ENCODE results near the gene FHOD3.
"Not testable (repeated sequence)": the region's sequence is repeated elsewhere in the genome, so short reads cannot be mapped to it uniquely, and the experiment has no call there.

Gene FHOD3

GRCh38 chr18:36529747-36530146 is 232.2 kb downstream of the FHOD3 start:
- DNase-seq = no peak

DNA sequence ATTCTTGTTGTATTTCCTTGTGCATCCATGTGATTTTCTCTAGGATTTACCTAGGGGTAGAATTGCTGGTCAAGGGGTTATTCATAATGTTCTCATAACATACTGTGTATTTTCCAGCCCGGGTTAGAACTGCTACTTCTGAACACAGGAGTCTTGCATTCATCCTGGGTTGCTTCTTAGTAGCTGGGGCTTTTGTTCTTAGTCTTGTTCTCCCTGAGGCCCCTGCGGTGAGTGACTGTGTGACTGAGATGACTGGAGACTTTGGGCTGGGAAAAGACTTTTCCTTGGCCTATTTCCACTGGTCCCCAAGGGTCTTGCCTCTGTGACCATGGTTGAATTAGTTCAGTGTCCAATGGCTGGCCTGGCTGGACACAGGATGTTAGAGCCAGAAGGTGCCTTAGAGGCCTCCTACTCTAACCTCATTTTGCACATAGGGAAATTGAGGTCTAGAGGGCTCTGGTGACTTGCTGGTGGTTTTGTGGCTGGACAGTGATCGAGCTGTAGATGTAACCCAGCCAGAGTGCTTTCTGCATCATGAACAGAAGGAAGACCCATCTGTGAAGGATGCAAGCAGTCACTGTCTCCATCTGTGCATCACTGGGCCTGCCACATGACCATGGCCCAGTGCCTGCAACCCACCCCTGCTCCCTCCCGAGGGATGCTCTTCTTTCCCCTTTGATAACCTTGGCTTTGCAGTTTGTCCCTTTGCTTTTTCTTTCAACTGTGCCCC is 233.3 kb downstream of the FHOD3 start:
- DNase-seq = no peak

DNA sequence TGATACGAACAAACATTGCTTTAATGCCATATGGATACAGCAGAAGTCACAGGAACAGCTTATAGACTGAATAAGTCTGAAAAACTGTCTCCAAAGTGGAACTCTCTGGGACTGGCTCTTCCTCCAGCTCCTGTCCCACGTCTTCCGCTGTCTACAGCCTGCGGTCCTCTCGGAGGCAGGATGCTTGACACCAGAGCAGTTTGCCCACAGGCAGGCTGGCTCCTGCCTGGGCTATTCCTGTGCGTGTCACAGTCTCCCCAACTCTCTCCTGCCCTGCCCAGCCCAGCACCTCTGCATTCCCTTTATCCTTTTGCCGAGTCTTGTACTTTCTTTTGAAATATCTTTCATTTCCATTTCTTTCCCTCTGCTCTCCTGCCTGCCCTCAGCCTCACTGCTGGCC is 234.1 kb downstream of the FHOD3 start:
- no peak for DNase-seq

GRCh38 chr18:36532394-36532793 is 234.9 kb downstream of the FHOD3 start:
- no peak for DNase-seq

DNA sequence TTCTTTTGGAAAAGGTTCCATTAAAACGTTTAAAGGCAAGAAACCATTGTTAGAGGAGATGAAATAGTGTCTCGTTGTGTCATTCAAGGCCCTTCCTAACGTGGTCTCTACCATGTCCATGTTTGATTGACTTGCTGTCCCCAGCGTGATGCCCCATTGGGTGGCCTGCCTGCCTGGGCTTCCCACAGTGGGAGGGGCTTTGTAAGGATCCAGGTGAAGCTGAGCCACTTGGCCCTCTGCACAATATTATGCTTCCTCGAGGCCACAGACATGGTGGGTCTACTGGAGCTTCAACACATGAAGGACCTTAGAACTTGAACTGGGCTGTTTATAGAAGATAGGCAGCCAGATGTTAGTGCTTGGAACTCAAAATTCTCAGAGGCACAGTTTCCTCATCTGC is 235.3 kb downstream of the FHOD3 start:
- no peak for DNase-seq

- DNase-seq = no peak
These were observed 236.1 kb downstream of the FHOD3 start for GRCh38 chr18:36533446-36534153.

- no peak for DNase-seq
These were observed 236.7 kb downstream of the FHOD3 start for GRCh38 chr18:36534154-36534688.

DNA sequence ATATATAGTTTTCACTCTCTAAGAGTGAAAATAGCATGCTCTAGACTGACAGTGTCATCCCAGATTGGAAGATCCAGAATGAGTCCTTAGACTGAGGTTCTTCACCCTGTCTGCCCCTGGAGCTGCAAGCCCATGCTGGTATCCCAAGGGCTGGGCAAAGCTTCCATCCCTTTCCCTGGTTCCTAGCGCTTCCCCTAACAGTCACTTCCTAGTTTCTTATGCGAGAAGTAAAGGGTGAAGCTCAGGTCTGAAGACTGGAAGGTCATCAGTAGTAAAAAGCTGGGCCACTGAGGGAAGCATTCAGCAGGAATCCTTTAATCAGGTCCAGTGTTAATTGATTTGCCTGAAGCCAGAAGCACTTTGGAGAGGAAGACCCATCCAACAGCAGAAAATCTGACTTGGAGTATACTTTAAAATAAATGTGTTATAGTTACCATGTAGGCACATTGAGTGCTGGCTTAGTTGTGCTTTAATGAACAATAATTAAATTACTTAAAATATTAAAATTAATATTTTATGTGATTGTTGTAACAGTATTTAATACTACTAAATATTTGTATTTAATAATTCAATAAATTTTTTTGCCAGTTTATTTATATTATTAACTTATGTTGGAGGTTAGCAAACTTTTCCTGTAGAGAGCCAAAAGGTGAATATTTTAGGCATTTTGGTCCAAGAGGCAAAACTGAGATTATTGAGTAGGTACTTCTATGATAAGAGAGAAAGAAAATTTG is 237.9 kb downstream of the FHOD3 start:
- DNase-seq = no peak

- no peak for DNase-seq
These were observed 238.9 kb downstream of the FHOD3 start for GRCh38 chr18:36536426-36536825.

DNA sequence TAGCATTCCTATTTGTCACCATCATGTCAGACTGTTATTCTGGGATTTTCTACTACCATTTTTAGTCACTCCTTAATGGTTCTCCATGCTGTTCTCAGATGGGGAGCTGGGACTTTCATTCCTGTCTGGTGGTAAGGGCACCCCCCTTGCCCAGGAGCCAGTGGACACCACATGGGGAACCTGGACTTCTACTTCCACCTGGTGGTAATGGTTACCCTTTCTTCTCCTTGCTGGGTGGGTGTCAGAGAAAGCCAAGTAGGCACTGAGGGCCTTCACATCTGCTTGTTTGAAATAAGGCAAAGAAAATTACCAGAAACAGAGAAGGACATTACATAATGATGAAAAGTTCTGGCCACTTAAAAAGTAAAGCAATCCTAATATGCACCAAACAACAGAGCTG is 239.8 kb downstream of the FHOD3 start:
- no peak for DNase-seq

DNA sequence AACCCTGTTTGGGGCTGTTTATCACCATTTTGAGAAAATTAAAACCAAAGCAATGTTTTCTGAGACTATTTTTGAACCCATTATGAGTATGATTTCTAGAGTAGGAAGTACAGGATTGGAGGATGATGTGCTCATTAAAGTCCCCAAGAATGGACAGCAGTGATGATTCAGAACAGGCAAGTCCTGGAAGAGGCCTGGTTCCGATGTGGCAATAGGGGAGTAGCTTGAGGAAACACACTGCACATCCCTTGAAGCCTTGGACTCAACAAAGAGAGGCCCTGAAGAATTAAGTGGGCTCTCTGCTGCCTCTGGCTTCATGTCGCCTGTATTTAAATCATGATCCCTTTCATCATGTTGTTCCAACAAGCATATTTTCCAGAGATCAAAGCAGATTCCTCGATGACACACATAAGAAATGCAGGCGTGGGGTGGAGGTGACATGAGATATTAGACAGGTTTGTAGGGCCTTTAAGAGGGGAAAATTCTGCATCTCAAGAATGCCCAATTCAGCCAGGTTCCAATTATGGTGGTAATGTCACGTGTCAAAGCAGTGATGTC is 242.2 kb downstream of the FHOD3 start:
- no peak for DNase-seq

DNA sequence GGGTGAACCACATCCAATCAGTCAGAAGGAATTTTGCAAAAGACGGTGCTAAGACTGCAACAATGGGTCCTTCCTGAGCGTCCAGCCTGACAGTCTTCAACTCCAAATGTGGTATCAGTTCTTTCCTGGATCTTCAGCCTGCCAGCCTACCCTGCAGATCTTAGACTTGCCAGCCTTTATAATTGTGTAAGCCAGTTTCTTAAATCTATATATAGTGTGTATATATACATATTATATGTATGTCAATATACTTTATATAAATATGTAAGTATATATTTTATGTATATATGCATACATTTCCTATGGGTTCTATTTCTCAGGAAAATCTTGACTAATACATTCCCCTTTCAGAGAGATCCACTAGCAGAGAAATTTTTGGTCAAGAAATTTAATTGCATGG is 245.5 kb downstream of the FHOD3 start:
- no peak for DNase-seq

DNA sequence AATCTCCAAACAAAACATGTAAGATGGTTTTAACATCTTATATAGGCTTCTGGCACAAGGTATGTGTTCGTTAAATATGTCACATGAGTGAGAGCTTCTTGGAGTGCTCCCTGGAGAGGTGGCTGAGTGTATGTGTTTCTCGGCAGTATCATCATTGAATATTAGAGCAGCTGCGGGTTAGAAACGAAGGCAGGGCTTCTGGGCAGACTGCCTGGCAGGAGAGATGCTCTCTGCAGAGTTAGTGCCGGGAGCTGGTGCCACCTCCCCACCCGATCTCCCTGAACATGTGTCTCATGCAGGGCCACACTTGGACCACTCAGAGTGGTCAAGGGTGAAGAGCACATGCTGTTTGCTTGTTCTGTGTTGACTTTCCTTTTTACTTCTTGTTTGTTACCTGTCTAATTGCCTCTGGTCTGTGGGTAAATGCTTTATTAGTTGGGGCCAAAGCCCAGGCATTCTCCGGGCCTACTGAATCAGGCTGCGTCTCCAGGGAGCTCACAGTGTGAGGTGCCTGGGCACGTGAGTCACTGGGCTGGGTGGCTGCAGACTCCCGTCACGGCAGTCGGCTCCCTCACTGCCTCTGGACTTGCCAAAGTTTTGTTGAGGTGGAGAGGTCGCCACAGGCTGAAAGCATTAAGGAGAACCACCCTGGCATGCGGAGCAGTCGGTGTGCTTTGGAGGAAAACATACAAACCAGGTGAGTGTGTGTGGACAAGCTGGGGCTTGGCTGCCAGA is 246.6 kb downstream of the FHOD3 start:
- DNase-seq = no peak

- no peak for DNase-seq
These were observed 248.4 kb downstream of the FHOD3 start for GRCh38 chr18:36545821-36546427.

GRCh38 chr18:36546876-36547275 is 249.4 kb downstream of the FHOD3 start:
- no peak for DNase-seq

GRCh38 chr18:36547544-36547943 is 250.0 kb downstream of the FHOD3 start:
- DNase-seq = no peak

GRCh38 chr18:36551274-36551673 is 253.8 kb downstream of the FHOD3 start:
- DNase-seq = not testable (repeated sequence)

DNA sequence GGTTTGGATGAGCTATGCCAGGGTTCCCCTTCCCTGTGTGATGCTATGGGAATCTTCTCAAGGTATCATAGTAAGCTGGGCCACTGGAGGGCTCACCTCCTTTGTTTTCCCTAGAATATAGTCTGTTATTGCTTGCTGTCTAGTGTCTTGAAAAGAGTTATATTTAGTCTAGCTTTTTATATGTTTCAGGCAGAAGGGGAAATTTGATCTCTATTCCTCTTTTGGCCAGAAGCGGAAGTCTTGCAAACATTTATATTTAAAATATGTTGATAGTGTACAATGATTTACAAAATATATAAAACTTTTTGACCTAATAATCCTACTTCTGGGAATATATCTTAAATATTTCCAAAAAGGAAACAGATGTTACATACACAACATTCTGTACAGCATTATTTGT is 260.7 kb downstream of the FHOD3 start:
- no peak for DNase-seq

DNA sequence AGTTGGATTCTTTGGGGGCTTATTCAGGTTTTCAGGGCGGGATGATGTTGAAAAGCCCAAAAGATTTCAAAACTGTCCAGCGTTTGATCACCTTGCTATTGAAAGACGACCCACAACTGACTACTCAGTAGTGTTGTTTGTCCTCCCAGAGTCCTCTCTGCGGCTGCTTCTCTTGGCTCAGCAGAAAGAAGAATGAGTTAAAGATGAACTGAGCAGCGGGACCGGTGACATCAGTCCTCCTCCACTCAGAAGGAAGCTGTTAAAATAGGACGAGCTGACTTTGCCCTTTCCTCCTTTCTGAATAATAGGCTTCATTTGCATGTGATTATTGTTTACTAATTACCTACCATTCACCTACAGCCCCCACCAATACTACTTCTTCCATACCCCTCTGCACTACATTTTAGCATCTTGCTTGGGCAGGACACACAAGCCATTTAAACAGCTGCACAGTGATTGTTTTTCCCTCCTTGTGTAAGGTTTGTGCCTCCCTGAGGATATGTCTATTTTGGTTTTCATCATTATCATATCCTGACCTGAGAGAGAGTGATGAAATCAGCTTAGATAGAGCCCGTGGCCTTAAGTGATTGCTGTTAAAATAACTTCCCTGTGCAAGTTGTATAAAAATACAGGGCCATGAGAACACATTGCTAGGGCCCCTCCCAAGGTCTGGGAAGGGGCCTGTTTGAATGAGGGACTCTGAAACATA is 261.8 kb downstream of the FHOD3 start:
- DNase-seq = no peak

DNA sequence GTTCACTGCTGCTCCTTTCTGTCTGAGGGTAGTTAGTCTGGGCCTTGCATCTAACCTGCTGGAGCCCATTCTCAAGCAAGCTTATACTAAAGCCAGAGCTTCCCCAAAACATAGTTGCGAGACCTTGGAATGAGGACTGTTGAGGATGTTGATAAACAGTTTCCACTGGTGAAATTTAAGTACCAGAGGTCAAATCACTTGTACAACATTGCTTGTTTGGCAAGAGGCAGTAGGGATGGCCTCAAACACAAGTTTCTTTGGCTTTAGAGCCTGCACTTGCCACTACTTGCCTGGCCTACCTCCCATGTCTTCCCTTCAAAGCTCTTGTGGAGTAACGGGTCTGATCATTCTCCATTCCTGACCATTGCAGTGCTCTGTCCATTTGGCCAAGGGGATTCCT is 262.7 kb downstream of the FHOD3 start:
- DNase-seq = no peak

DNA sequence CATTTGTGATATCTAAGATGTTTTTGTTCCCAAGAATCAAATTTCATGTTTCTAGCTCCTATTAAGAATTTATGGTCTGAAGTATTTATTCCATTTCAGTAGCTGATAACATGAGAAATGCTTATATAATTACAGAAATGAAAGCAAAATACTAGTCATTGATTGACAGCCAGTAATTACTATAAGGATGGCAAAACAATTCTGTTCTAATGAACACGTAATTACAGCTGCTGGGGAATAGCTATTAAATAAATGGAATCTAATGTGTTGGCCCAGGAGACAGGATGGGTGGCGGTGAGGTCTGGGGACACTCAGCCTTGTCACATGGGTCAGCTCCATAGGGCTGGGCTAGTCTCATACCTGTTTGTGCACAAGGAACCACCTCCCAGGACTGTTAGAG is 263.5 kb downstream of the FHOD3 start:
- DNase-seq = no peak

DNA sequence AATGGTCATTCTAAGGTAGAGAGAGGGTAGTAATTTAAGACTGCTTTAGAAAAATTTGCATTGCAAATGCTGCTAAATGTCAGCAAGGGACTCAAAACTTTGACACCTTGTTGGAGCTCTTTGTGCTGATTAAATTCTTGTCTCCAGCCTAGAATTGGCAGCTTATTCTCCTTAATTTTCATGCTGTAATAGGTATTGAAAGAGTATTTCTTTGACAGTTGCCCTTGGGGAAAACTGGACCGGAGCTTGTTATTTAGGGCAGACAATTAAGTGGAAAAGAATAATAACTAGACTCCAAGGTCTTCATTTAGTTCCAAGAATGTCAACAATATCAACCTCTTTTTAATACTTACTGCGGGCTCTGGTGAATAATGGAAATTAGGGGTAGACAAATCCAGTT is 267.3 kb downstream of the FHOD3 start:
- DNase-seq = no peak

Data from activated naive CD4-positive, alpha-beta T cell treated with anti-CD3 and anti-CD28 coated beads, Interleukin-2, amount 50 U/mL, for 16 hours (primary cell).